Rectal smooth muscle tissue (tissue), 1 donor: ENCODE results near the gene CMSS1.

Experiments
- H3K27ac ChIP-seq: one replicate; pipeline ENCODE4 v1.7.0; 2013; ENCODE audit warnings: low read depth, low read length, inconsistent platforms
- H3K27me3 ChIP-seq: one replicate; pipeline ENCODE4 v1.7.0; 2013; ENCODE audit warnings: low read length; ENCODE audit not compliant: control insufficient read depth, insufficient read depth
- H3K36me3 ChIP-seq: one replicate; pipeline ENCODE4 v1.7.0; 2013; ENCODE audit warnings: low read length; ENCODE audit not compliant: control insufficient read depth, insufficient read depth
- H3K4me1 ChIP-seq: one replicate; pipeline ENCODE4 v1.7.0; 2013; ENCODE audit warnings: low read length; ENCODE audit not compliant: control insufficient read depth, insufficient read depth
- H3K4me3 ChIP-seq: one replicate; pipeline ENCODE4 v1.7.0; 2013; ENCODE audit warnings: low read length
- H3K9ac ChIP-seq: one replicate; pipeline ENCODE4 v1.7.0; 2013; ENCODE audit warnings: low read length

The CMSS1 gene

DNA sequence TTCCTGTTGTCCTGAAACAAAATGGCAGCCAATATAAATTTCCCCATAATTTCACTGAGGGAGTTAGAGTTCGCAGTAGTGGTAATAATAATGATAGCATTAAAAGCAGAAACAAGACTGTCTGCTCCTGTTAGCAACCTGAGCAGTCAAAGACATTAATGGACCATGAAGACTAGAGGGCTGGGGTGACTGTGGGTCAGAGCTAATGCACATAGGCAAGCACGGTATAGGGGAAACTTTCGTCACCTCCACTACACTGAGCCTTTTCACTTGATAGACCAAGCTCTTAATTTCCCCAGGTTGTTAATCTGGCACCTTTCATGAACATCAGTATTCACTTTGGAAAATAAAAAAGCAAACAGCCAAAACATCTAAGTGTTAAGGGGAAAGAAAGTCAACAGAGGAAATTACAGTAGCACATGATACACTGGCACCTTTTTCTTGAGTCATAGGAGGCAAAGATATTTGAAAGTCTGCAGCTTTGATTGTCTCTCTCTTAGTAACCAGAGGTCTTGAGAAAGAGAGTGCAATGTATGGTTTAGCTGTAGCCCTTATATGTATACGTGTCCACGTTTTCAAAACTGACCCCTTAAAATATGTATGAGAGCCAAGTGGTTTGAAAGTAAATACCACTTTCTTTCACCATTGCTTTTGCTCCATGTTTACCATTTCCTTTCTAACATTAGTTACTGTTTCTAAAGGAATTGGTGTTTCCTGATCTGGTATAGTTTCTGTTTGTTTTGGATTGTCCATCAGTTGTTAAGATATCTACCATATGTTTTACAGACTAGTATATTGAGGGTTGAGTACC is 191.8 kb downstream of the CMSS1 start:
- H3K4me1 ChIP-seq = peaks cover 4% of the 10 kb centered on the region
- H3K4me3 ChIP-seq = no peak overlapping the region
- no peaks in the 10 kb centered on the region for H3K36me3 ChIP-seq
- no peaks in the 10 kb centered on the region for H3K27me3 ChIP-seq
- no peak overlapping the region for H3K9ac ChIP-seq
- H3K27ac ChIP-seq = no peak overlapping the region

DNA sequence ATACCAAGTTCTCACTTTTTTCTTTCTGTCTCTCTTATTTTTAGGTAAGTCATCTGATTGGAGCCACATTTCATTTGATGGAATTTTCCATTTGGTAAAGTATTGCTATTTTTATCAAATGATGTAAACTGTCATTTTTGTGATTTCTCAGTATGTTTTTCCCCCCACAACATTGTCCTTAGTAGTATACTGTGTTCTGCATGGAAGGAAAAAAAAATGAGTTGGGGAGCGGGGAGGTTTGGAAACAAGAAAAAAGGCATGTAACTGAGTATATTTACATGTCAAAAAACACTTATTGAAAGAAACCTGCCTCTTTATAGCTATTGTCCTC is 192.4 kb downstream of the CMSS1 start:
- peaks cover 4% of the 10 kb centered on the region for H3K4me1 ChIP-seq
- no peaks in the 10 kb centered on the region for H3K36me3 ChIP-seq
- H3K27ac ChIP-seq = no peak overlapping the region
- H3K27me3 ChIP-seq = no peaks in the 10 kb centered on the region
- H3K4me3 ChIP-seq = no peak overlapping the region
- H3K9ac ChIP-seq = no peak overlapping the region

DNA sequence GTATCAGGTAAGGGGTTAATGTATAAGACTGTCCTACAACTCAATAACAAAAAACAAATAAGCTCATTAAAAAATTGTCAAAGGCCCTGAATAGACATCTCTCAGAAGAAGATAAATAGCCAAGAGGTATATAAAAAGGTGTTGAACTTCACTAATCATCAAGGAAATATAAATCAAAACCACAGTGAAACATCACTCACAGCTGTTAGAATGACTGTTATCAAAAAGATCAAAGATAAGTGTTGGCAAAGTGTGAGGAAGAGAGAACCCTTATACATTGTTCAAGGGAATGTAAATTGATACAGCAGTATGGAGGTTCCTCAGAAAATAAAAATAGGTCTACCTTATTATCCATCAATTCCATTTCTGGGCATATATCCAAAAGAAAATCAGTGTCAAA is 201.1 kb downstream of the CMSS1 start:
- Histone ChIP-seq H3K4me1 (no peaks in the 10 kb centered on the region), H3K4me3 (no peak overlapping the region), H3K27ac (no peak overlapping the region), H3K27me3 (no peaks in the 10 kb centered on the region), H3K9ac (no peak overlapping the region), H3K36me3 (no peaks in the 10 kb centered on the region)

DNA sequence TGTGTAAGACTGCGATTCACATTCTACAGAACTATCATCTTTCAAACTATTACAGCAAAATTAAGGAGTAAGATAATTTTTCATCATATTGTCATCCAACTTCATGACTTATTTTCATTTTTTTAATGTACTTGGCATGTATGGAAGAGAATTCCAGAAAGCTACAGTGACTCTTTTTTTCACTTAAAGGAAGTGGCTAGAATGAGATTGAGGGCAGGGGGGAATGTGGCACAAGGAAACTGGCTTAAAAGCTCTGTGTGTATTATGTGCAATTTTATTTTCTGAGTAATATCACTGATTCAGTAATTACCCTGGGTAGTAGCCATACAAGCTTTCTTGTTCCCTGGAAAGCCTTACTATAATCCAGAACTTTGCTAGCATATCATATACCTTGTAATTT is 202.1 kb downstream of the CMSS1 start:
- Histone ChIP-seq H3K27ac (no peak overlapping the region), H3K4me1 (no peaks in the 10 kb centered on the region), H3K36me3 (no peaks in the 10 kb centered on the region), H3K9ac (no peak overlapping the region), H3K4me3 (no peak overlapping the region), H3K27me3 (no peaks in the 10 kb centered on the region)

DNA sequence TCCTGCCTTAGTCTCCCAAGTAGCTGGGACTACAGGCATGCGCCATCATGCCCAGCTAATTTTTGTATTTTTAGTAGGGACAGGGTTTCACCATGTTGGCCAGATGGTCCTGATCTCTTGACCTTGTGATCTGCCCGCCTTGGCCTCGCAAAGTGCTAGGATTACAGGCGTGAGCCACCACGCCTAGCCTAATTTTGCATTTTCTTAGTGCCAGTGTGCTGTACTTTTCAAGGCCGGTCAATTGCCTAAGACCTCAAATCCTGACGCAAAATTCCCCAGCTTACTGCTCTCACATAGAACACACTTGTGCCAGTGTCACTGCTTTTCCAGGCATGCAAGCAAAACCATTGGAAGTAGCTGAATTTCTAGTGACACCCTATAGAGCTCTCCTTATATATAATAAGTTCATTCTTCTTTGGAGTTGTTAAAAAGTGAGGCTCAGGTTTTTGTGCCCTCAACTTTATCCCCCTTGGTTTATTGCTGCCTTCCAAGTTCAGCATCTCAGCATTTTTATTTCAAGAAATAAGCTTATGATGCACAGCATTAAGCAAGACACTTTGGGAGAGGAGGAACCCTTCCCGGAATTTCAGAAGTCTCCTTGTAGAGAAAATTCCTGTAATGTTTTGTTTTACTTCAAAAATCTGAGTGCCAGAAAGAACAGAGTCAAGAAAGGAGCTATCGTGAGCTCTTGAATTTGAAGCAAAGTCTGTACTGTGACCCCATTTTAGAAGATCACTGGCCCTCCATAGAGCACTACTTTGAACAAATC is 203.4 kb downstream of the CMSS1 start:
- Histone ChIP-seq H3K27ac (no peak overlapping the region), H3K4me1 (no peaks in the 10 kb centered on the region), H3K4me3 (no peak overlapping the region), H3K9ac (no peak overlapping the region), H3K27me3 (no peaks in the 10 kb centered on the region), H3K36me3 (no peaks in the 10 kb centered on the region)

DNA sequence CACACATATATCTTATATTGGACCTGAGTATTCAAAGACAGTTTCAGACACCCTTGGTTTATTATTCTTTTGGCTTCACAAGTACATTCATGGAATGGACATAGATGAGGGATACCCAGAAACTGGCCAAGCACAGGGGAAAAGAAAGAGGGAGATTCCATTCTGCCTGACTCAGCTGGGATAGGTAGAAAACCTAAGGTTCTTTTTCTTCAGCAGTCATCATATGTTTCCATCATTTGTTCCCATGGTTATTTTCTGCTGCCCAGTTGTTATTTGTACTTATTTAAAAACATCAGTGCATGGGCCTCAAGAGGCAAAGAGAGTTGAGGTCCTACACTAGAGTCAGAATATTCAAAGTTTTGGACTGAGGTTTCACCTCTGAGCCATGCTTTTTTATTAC is 204.8 kb downstream of the CMSS1 start:
- no peak overlapping the region for H3K27ac ChIP-seq
- no peaks in the 10 kb centered on the region for H3K4me1 ChIP-seq
- H3K36me3 ChIP-seq = no peaks in the 10 kb centered on the region
- no peak overlapping the region for H3K9ac ChIP-seq
- no peaks in the 10 kb centered on the region for H3K27me3 ChIP-seq
- H3K4me3 ChIP-seq = no peak overlapping the region

DNA sequence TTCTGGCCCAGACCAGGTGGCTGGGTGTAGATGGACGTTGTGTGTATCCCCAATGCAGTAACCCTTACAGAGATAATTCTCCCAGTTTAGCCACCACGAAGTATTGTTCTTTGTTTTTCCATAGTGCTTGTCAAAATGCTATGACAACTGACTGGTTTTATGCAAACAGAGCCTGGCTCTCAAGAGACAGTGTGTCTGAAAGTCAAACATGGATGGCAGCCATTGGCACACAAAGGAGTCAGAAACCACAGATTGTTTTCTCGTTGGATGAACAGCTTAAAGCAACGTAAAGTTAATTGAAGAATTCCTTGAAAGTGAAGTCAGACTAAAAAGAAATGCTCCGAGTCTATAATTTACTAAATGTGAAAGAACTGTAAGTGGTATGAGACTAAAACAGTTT is 205.5 kb downstream of the CMSS1 start:
- no peaks in the 10 kb centered on the region for H3K4me1 ChIP-seq
- H3K27me3 ChIP-seq = no peaks in the 10 kb centered on the region
- H3K36me3 ChIP-seq = no peaks in the 10 kb centered on the region
- no peak overlapping the region for H3K27ac ChIP-seq
- H3K4me3 ChIP-seq = no peak overlapping the region
- H3K9ac ChIP-seq = no peak overlapping the region

DNA sequence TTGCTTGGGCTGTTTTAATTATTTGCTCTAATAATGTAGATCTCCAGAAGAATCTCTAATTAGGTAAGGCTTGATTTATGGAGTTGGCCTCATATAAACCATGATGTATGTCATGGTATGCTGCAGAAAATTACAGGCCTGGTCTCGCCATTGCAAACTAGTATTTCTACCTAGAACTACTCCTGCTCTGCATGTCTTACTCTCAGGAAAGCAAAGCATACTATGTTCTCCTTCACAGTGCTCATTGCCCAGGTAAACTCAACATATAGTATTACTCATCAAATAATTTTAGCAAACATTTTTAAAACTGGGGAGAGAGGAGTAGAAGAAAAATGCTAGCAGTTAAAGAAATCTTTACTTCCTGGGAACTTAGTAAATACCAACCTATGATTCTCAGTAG is 205.9 kb downstream of the CMSS1 start:
- H3K27ac ChIP-seq = no peak overlapping the region
- H3K9ac ChIP-seq = no peak overlapping the region
- no peaks in the 10 kb centered on the region for H3K36me3 ChIP-seq
- H3K4me1 ChIP-seq = no peaks in the 10 kb centered on the region
- H3K4me3 ChIP-seq = no peak overlapping the region
- H3K27me3 ChIP-seq = no peaks in the 10 kb centered on the region

DNA sequence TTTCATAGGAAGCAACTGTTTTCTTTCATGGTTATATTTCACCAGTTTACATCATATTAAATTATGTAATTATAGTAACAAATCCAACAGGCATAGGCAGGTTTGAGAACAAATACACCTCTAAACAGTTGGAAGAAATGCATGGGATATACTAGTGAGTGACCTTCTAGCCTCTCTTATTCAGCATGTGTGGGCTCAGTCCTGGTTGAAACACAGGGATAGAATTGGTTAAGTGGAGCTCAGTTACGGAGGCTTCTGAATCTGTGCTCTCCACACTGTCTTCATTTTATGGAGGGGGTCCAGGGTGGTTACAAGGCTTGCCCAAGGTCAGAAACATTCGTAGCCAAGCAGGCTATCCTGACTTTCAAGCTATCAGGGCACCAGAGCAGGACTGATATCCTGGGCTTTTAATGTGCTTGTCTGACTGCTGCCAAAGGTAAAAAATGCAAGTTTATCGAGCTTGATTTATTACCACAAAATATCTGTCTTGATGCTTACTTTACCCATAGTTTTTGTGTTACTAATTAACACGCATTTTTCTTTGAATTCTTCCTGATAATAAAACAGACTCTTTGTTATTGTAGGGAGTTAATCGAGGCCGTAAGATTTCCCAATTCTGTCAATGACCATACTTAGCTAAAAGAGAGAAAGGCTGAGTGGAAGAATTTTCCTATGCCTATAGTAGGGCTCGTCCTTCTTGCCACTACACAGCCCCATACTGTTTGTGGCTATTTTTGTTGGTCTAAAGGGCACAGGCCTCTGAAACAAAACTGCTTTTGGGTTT is 207.1 kb downstream of the CMSS1 start:
- Histone ChIP-seq H3K4me1 (peaks cover 1% of the 10 kb centered on the region), H3K36me3 (no peaks in the 10 kb centered on the region), H3K27ac (no peak overlapping the region), H3K27me3 (no peaks in the 10 kb centered on the region), H3K9ac (no peak overlapping the region), H3K4me3 (no peak overlapping the region)

DNA sequence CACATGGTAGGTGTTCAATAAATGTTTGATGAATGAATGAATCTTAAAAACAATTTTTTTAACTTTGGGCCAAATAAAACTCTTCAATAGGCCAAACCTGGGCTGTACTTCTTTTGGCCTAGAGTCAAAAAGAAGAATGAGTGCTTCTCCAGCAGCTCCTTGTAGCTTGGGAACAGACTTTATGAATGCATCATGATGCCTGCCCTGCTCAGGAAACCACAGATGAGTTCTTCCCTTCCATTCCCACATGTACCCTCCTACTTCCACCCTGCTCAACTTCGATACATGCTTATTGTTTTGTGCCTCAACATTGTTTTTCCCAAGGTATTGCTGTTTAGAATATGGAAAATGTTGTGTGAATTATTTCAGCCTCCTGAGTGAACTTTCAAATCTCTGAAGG is 209.7 kb downstream of the CMSS1 start:
- H3K27ac ChIP-seq = no peak overlapping the region
- H3K4me1 ChIP-seq = peaks cover 2% of the 10 kb centered on the region
- no peak overlapping the region for H3K9ac ChIP-seq
- H3K4me3 ChIP-seq = no peak overlapping the region
- no peaks in the 10 kb centered on the region for H3K27me3 ChIP-seq
- no peaks in the 10 kb centered on the region for H3K36me3 ChIP-seq

DNA sequence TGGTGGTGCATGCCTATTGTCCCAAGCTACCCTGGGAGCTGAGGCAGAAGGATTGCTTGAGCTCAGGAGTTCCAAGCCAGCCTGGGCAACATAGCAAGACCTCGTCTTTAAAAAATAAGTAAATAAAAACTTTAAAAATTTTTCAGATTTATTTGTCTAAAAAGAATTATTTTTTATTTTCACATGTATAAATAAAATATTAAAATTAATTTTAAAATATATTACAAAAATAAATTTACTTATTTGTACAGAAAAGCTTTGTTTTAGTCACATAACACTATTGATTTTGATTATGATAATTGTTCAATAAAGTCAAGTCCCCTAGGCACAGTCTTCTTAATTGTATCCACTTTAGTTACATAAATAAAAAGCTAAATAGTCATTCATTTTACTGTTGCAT is 211.4 kb downstream of the CMSS1 start:
- Histone ChIP-seq H3K27me3 (no peaks in the 10 kb centered on the region), H3K4me3 (no peak overlapping the region), H3K27ac (no peak overlapping the region), H3K9ac (no peak overlapping the region), H3K4me1 (peaks cover 8% of the 10 kb centered on the region), H3K36me3 (no peaks in the 10 kb centered on the region)

DNA sequence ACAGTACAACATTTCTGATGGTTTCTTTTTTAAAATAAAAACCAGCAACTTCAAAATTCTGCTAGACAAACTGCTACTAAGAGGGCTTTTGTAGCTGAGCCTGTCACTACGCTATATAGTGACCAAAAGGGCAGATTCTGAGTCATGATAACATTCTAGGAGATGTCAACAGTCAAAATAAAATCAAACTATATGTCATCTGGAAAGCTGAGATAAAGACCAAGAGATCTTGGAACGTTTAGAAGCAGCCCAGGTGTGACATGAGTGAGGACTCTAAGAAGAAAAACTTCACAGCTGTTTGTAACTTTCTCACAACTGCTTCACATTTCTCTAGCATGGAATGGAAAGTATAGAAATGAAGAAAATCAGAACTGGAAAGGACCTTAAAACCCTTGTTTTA is 212.0 kb downstream of the CMSS1 start:
- no peak overlapping the region for H3K4me3 ChIP-seq
- no peak overlapping the region for H3K9ac ChIP-seq
- H3K27me3 ChIP-seq = no peaks in the 10 kb centered on the region
- H3K4me1 ChIP-seq = peaks cover 8% of the 10 kb centered on the region
- no peaks in the 10 kb centered on the region for H3K36me3 ChIP-seq
- H3K27ac ChIP-seq = no peak overlapping the region
